HG02981 (cell line): Measurements from ENCODE around the gene RAD51B.
"Not testable (repeated sequence)": the region's sequence is repeated elsewhere in the genome, so short reads cannot be mapped to it uniquely, and the experiment has no call there.

Source experiments
- ATAC-seq: cut with Tn5 transposase; IDR thresholded peaks from one replicate; pipeline ENCODE4 v1.9.1; 2021; ENCODE audit warnings: mild to moderate bottlenecking, moderate library complexity; ENCODE audit not compliant: unreplicated experiment

Gene RAD51B

DNA sequence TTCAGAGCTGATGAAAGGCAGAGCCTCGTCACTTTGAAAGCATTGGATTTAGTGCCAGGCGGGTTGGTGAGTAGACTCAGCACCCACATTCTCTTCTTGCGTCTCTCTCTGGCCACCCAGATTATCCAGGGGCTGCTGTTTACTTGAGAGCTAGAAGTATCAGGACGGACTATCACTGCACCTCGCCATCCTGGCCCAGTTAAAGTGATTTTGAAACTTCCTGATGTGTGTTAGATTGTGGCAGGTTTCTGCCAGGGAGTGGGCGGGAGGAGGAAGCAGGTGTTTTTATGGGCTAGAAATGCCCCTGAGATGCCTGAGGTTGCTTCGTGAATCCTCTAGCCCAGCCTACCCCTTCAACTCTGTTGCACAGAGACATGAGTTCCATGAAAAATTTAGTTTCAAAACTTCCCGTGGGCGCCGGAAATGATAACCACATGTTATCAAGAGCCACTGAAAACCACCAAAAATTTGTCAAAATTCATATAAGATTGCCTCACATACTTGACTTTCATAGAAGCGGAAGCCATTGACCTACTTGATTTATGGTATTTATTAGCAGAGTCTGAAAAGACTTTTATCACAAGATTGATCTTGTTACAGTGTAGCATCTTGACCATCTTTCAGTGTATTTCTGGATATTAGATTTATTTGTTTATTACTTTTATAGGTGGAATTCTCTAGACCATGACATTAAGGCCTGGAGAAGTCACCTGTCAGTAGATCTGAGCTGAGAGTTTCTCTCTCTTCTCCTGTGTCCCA is 466.0 kb downstream of the RAD51B start:
- no peak for ATAC-seq

DNA sequence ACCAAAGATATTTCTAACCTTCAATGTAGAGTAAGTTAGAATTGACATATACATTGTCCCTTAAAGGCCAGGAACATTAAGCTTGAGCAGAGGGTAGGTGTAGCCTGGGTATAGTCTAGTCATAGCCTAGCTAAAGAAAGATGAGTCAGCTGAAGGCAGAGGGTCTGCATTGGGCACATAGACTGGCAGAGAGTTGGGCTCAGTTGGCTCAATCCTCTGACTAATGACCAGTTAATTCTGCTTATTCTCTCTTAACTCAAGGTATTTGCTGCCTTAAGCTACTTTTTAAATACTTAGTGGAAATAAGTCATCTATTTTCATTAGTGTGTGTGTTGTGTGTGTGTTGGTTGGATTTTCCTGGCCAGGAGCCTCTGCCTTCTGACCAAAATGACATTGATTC is 467.1 kb downstream of the RAD51B start:
- ATAC-seq: no peak

DNA sequence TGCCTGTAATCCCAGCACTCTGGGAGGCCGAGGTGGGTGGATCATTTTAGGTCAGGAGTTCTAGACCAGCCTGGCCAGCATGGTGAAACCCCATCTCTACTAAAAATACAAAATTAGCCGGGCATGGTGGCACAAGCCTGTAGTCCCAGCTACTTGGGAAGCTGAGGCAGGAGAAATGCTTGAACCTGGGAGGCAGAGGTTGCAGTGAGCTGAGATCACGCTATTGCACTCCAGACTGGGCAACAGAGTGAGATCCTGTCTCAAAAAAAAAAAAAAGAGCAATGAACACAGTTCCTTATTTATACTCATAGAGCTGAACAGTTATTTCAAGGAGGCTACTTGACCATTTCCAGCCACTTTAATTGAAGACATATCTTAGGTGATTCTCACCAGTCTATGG is 469.9 kb downstream of the RAD51B start:
- ATAC-seq: not testable (repeated sequence)

DNA sequence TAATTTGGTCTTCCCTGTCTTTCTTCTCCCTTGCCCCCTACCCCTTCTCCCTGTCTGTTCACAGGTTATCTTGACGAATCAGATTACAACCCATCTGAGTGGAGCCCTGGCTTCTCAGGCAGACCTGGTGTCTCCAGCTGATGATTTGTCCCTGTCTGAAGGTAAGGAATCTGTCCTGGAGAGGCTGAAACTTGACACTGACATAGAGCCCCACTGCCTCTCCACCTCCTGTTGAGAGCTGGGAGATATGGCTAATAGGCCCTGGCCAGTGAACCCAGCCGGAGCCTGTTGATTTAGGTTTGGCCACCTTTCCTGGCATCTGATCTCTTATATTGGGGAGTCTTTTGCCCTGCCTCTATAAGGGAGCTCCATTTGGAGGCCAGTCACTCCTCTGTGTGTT is 472.2 kb downstream of the RAD51B start:
- no peak for ATAC-seq

DNA sequence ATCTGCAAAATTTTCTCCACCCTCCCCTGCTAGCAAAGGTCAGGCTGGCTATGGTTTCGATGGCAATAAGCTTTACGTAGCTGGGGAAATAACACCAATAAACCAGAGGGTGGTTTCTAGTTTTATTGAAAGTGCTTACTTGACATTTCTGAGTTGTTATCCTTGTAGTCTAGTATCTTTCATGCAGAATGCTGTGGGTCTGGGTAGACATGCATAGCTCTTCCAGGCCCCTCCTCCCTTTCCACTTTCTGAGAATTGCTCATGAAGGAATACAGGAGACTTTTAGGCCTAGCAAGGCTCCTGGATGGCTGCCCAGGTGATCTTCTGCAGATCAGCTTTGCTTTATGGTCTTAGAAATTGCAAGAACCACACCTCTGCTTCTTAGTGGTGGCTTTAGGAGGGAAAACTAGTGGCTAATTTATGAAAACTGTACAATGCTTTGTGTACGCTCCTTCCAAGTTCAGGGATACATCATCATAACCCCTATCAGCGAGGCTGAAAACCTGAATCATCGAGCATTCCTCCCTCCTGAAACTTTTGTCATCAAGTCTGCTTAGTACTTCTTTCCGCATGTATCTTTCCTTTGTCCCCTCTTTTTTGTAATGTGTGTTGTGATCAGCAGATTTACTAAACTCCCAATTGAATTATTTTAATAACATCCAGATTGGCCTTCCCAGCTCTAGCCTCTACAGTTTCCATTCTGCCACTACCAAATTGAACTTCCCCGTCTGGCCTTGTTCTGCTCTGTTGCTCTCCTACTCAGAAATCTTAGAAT is 473.0 kb downstream of the RAD51B start:
- no peak for ATAC-seq

DNA sequence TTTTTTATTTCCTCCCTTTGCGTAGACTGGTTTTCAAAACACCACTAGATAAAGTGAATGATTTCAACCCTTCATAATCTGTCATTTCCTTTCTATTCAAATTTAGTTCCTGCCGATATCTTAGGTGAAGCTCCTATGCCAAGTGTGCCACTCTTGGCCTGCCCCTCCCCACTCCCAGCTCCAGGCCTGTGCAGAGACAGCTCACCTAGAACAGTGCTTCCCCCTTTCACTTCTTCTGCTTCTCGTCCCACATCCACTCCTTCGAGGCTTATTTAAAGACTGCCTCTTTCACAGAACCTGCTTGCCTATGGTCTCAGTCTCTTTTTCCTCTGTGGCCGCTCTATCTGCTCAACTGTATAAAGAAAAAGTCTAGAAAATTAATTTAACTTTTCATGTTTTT is 473.8 kb downstream of the RAD51B start:
- no peak for ATAC-seq

DNA sequence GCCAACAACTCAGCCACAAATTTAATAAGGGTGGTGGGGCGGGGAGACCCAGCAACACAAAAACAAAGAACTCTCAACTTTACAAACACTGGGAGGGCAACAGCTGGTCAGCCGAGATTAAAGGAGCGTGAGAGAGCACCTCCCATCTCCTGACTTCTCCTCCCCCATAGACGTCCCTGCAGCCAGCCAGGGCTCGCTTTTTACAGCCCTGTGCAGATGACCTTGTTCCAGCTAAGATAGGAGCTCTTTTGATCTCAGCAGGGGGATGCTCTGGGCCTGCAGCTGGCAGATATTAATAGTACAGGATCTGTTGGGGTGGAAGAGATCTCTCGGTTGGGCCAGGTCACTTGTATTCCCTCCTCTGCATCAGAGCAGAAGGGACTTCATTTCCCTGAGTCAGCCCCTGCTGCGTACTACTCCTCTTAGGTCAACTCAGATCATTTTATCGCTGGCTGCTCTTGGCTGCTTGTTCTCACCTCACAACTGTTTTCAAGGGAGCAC is 475.8 kb downstream of the RAD51B start:
- ATAC-seq: no peak

DNA sequence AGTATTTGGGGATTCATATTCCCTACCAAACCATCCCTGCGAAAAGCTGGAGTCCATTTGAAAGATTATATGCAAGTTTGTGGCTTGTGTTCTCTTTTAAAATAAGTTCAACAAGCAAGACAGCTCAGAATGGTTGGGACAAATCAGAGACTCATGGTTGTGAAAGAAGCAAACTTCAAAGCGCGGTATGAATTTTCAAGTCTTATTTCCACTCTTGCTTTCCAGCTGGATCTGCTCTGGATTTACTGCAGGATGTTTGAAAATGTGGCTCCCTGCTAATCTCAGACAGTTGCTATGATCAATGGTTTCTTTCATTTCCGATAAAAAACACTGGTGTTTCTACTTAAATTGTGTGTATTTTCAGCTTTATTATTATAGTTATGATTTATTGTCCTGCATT is 477.5 kb downstream of the RAD51B start:
- ATAC-seq: no peak

DNA sequence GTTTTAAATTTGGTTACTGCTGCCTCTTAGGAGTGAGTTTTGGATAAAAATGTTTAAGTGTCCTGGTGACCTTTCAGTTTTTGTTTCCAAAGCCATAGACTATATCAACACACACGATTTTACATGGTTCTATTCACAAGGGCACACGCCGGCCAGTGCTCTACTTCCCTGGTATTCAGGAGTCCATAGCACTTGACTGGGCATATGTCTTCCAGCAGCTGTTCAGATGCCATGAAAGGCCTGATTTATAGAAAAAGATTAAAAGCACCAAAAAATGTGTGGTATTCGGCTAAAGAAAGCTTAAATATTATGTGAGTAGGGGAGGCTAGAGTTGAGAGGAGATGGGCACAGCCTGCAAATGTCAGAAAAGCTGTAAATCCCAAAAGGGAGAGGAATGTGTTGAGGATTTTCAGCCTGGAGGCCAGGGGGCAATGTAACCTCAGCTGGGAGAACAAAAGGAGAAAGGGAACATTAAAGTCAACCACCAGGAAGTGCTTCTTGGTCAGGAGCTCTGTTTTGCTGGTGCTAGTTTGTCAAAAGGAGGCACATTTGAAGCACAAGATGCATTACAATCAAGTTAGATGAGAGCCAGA is 478.4 kb downstream of the RAD51B start:
- no peak for ATAC-seq

DNA sequence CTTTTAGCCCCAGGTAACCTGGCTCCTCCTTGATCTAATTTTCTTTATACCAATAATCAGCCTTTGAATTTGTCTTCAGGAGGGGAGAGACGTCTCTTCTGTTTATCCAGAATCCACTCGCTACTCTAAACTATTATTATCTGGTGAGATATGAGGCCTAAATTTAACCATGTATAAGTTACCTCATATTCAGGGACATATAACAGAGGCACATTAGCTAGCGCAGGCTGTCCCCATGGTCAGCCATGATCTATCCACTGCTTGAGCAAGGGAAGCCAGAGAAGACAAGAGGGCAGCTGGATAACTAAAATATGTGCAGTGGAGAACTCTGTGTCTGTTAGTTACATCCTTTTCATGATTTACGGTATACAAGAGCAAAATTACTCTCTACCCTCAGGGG is 481.0 kb downstream of the RAD51B start:
- ATAC-seq: no peak

DNA sequence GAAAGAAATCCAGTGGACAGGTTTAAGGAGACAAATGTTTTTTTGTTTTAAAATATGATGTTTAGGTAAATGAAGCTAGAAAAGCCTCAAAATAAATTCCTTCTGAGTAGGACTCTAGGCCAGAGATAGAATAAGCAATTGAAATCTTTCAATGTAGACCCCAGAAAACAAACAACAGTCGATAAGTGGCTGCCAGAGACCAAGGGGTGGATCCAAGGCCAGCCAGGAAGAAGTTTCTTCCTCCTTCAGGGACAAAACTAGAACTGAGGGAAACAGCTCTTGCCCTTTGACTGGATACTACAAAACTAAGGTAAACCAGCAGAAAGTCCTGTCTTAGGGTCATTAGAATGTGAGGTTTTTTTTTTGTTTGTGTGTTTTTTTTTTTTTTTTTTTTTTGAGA is 481.6 kb downstream of the RAD51B start:
- no peak for ATAC-seq

DNA sequence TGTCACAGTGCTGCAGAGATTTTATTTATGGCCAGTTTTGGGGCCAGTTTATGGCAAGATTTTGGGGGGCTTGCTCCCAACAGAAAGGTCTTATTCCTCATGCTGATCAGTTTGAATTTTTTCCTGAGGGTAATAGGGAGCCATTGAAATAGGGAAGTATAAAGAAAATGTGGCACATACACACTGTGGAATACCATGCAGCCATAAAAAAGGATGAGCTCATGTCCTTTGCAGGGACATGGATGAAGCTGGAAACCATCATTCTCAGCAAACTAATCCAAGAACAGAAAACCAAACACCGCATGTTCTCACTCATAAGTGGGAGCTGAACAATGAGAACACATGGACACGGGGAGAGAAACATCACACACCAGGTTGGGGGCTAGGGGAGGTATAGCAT is 483.4 kb downstream of the RAD51B start:
- not testable (repeated sequence) for ATAC-seq

DNA sequence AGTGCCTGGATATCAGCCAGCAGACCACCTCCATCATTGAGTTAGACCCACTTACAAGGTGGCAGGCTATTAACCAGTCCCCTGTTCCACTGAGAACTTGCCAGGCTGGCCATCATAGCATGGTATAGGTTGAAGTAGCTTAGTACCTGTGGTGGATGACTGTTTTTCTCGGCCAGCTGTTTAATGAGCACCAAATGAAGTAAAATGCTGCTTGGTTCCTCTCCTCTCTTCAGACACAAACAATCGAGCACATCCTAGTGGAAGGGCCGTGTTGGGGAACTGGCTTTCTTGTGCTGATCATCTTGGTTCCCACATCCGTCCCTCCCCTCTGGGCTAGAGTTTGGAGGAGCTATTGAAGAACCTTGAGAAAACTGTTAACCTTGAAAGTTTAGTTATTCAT is 486.2 kb downstream of the RAD51B start:
- ATAC-seq: no peak

DNA sequence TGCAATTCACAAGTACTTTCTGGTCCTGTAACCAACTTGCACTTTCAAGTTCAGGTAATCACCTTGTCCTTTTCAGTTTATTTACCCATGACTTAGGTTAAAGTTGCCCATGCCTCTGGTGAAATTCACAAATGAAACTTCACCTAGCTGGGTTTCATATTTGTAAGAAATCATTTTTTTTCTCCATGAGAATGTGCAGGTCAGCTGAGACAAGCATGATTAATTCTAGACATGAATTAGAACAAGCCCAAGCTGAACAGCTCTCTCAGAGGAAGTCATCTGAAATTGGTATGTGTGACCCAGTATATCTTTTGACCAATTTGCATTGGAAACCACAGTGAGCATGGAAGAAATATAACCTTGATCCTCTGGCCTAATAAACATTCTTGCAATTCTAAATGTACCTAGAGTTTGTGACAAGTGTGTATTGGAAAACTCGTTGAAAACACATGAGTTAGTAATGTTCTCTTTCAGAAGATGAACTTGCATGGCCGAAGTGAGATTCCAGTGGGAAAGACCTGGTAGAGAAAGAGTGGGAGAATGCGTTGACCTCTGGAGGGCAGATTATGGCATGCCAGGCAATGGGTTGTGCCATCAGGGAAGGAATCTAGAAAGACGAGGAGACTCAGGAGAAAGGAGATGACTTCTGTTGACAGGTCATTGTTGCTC is 486.8 kb downstream of the RAD51B start:
- ATAC-seq: no peak

DNA sequence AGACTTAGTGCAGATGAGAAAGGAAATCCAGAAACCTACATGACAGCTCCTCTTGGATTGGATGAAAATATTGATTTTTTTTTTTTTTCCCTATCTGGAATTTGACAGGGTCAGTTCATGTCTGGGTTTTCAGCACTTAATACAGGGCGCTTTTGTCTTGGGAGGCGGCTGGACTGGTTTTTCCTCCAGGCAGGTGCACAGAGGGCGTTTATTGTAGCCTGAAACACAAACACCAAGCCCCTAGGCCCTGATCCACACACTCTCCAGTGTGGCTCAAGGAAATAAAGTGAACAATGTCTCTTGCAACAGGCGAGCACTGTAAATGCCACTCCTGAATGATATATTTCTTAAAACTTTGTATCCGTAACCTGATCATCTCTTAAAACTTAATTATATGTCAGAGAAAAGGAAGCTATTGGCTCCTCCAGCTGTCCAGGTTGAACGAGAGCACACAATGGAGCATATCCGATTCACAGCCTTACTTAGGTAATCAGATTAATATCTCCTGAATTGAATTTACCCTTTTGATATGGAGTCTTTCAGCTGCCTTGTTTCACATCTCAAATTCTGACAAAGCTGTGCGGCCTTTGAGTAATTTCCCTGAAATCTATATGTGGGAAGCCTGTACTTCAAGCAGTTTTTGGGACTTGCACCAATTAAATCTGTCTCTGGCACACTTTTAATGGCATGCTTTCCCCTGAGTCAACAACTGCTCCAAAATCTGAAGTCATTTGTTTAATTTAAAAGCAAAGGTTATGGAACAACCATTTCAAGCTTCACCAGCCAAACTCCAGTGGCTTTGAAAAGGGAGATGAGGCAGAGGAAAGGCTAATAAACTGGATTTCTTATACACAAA is 487.6 kb downstream of the RAD51B start:
- ATAC-seq: no peak

DNA sequence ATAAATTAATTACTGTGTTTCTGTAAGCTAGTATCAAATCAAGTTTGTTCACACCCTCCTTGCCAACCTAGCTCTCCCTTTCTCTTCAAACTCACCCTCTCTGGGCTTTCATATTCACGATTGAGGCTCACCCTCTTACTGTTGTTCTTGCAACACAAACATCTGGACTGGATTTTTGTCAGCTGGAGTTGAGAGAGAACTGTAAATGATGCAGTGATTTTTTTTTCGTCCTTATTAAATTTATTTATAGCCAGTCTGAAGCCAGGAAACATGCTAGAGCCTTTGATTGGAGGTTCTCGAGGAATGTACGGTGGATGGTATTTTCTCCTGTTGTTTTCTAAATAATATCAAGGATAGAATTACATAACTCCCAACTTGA is 488.2 kb downstream of the RAD51B start:
- no peak for ATAC-seq

DNA sequence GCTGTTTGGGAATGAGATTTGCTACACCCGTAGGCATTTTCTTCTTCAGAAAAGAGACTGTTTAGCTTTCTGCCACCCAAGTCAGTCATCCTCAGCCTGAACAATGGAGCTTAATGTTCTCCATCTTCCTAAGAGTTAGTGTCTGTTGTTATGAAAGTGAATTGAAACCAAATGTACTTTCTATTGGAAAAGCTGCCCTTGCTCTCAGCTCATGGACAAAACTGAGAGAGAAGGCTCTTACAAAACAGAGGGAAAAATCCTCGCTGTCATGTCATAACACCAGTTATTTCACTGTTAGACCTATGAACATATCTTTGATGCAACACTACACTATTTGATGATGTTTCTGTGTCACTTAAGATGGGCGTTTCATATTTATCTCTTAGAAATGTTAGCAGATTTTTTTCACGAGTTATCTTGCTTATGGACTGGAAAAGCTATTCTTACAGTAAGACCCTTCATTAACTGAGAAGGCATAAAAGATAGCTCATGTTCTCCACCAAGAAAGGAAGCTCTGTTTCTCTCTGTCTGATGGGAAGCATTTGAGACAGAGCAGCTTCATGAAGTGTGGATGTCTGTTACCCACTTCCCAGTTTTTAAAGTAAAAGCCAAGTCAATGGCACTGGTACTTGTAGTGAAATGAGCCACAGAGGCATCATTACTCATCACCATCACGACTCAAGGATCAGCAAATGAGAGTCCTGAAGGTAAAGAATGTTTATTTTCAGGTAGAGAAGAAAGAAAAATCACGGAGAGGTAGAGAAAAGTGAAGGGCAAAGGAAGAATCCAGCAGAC is 489.3 kb downstream of the RAD51B start:
- ATAC-seq: no peak

DNA sequence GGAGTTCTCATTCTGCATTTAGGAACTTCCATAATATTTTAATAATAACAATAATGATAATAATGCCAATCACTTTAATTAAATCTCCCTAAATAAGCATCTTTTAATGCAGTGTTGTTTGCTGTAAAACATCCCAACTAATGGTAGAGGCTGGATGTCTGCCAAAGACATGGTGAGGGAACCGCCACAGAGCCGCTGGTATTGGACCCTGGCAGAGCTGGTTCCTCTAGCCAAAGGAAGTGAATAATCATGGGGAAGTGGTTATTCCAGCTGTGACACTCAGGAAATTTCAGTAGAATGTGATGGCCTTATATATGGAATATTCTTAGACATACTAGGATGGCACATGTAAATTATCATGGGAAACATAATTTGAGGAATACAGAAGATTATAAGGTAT is 490.0 kb downstream of the RAD51B start:
- ATAC-seq: no peak

DNA sequence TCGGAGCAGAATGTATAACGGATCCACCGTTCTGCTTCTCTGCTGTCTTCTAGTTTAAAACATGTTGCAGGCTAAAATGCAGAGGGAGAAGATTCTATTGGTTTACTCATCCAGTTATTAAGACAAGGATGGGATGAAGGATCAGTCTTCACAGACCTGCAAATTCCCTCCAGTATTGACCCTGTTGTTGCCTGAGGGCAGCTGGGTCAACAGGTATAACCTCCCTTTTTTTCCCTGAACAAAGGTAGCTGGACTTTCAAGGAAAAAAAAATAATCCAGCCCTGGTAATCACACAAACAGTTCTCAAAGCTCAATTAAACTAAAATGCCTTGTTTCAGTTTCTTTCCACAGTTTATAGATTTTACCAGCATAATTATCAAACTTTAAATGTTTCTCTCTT is 492.7 kb downstream of the RAD51B start:
- ATAC-seq: no peak
